Occipital lobe (tissue), 2 donors: ENCODE results near the gene RERE. TPM values are rescaled to one million over a fixed set of nuclear protein-coding genes. Genes with fewer than 3 reads are reported as not detected.
"Not testable (repeated sequence)": the region's sequence is repeated elsewhere in the genome, so short reads cannot be mapped to it uniquely, and the experiment has no call there.

Source experiments
- DNase-seq: peaks from one replicate; lab custom pipeline; 2025; lab: John Stamatoyannopoulos, UW
- total RNA-seq: library from RNA; depleted of rRNA; stranded (reverse); fragments of >200 nt; gene quantifications from one replicate; pipeline ENCODE4 v1.2.3, GENCODE V29; 2014

RERE gene
- total RNA-seq, 1 donor from 2014 or later, result 1,292 TPM

GRCh38 chr1:8520483-8520966 is 296.9 kb downstream of the RERE start:
- DNase-seq, result no peak

DNA sequence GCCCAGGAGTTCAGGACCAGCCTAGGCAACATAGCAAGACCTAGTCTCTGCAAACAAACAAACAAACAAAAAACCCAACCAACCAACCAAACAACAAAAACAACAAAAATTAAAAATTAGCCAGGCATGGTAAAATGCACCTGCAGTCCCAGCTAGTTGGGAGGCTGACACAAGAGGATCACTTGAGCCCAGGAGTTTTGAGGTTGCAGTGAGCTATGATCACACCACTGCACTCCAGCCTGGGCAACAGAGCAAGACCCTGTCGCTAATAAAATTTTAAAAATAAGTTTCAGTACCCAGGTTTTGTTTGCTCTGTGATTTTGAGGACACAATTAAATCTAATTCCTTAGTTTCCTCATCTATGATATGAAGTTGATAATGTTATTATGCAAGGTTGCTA is 298.3 kb downstream of the RERE start:
- no peak for DNase-seq

- DNase-seq, result no peak
Measured at GRCh38 chr1:8518490-8518801, 299.0 kb downstream of the RERE start.

DNA sequence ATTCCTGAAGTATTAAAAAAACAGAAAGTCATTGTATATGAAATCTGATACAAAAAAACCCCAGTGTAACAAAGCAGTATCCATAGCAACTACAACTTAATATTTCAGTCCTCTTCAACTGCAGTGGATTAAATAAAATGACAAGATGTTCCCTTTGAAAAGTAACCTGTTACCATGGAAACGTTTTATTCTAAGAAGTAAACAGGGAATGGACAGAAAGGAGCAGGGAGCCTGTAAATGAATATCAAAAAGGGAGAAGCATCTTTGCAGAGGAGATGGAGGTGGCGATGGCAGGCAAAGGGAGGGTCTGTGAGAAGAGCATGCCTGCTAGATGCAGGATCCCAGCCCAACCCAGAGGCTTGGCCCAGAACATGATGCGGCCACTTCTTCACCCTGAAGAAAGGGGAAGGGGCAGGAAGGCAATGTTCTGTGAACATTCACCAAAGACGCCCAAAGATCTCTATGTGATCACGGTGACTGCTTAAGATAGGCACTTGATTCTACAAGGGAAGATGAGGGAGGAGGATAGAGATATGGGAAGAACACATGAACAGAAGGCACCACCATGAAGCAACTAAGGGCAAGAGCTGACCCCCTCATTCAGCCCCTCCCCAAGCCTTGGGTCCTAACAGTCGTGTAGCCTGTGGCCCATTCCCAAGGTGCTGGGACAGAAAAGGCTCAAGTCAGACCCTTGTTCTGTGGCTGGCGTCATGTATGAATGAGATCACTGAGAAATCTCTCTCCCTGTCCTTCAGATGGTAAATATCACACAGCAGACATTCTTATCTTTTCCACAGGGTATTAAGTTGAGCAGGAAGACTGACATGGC is 299.6 kb downstream of the RERE start:
- no peak for DNase-seq

DNA sequence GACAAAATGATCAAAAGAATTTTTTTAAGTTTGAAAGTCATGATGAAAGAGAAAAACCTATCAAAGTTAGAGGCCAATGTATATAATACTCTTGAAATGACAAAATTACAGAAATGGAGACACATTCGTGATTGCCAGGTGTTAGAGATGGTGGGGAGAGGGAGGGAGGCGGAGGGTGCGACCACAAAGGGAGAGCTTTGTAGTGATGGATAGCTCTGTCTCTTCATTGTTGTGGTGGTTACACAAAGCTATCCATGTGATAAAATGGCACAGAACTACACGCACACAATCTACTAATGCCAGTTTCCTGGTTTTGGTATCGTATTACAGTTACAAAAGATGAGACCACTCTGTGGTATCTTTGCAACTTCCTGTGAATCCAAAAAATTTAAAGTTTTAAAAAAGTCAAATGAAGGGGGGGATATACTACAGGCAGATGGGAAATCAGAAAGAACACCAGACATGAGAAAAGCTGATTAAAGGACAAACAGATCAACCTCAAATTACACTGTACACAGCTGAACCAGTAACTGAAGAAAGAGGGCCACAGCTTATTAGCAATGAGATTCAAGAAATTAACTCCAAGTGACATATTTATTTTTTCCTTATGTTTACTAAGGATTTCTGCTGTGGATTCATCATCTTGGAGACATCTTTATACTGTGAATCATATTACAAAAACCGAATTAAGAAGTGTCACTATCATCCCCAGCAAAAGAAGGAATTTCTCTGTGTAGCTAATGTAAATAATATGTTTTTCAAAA is 300.5 kb downstream of the RERE start:
- DNase-seq, result no peak

DNA sequence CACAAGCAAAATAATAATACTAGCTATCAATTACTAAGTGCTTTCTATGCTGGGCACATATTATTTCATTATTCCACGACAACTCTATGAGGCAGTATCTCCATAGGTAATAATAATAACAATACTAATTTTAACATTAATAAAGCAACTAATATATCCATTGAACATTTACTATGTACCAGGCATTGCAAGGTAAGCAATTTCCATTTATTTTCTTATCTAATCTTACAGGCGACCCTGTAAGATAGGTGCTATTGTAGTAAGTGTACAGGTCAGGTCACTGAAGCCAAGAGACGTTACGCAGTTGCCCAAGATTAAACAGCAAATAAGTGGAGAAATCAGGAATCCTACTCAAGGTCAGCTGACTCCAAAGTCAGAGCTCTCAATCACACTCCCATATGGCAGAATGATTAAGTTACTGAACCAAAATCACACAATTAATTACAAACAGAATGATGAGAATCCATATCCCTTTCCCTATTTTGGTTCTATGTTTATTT is 301.1 kb downstream of the RERE start:
- no peak for DNase-seq

DNA sequence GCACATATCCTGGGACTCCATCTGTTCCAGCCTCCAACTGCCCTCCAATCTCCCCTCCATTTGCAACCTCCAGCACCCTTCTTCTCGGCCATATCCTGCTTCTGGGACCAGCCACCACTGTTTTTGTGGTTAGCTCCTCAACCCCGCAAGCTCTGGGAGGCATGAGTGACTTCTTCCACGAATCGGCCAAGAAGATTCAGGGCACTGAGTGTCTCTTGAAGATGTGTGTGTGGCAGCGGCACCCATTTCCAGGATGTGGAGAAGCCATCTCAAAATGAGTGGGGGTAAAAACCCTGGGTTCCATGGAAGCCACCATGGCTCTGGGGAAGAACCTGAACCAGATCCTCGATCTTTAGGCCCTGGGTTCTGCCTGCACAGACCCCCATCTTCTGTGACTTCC is 304.9 kb downstream of the RERE start:
- no peak for DNase-seq

DNA sequence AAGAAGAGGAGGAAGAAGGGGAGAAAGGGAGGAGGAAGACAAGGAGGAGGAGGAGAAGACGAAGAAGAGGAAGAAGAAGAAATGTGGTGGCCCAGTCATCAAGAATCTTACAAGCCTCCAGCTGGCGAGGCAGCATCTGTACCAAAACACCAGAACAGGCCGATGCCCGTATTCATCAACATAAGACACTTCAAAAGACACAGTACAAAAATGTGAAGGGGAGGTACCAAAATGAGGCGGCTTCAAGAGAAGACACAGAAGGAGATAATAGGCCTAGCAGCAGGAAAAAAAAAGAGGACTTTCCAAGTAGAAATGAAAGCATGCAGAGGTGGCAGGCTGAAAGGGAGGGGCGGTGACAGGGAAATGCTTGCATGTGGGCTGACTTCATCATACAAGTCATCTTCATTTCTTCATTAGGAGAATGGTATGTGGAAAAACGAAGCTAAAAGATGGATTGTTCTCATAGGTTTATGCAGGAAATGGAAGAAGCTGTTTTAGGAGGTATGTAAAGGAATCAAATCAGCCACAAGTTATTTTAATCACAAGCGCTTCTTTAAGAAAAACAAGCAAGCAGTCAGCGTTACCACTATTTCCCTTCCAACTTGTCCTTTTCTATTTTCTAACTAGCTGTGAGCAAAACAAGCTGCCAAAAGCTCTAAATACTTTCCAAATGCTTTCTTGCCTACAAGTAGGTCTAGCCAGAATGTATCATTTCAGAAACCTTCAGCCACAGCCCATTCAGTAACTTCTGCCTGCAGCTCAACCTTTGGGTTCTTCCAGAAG is 307.2 kb downstream of the RERE start:
- DNase-seq, result no peak

DNA sequence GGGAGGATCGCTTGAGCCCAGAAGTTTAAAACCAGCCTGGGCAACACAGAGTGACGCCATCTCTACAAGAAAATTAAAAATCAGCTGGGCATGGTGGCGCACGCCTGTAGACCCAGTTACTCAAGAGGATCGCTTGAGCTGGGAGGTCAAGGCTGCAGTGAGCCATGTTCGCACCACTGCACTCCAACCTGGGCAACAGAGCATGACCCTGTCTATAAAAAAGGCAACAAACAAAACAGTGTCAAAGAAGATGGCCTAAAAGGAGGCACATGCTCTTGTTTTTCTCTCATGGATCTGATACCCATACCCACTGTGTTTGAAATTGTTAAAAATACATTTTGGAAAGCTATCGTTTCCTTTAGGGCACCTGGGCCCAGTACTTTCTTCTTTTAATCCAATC is 307.9 kb downstream of the RERE start:
- no peak for DNase-seq

DNA sequence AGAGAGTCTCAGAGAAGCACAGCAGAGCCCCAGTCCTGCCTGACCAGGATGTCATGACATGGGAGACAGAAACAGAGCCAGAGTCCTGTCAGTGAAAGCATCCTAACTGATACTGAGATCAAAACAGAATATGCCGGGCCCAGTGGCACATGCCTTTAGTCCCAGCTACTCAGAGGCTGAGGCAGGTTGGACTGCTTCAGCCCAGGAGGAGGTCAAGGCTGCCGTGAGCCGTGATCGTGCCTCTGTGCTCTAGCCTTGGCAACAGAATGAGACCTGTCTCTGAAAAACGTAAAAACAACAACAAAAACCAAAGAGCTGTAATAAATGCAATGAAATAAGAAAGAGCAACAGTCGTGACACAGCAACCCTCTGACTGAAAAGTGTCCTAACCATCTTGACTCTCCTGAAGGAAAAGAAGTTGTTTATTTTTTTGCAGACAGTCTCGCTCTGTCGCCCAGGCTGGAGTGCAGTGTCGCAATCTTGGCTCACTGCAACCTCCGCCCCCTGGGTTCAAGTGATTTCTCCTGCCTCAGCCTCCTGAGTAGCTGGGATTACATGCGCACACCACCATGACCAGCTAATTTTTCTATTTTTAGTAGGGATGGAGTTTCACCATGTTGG is 310.3 kb downstream of the RERE start:
- no peak for DNase-seq

GRCh38 chr1:8506456-8506855 is 311.0 kb downstream of the RERE start:
- DNase-seq, result no peak

DNA sequence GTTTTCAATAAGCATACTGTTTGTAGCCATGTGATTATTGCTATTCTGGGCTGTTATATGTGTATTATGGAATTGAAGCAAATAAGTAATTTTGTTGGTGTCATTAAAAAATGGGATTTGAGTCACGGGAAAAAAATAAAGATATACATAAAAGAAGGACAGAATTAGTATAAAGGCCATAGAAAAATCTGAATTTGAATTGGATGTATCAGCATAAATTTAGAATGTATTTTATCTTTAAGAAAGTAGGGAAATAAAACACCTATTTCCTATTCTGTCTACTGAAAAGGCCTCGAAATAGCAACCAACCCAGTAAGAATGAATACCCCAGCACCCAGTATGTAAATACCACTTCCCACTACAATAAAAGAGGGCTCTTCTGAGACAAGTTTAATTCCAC is 313.6 kb downstream of the RERE start:
- no peak for DNase-seq

- not testable (repeated sequence) for DNase-seq
Measured at GRCh38 chr1:8502949-8503348, 314.5 kb downstream of the RERE start.

DNA sequence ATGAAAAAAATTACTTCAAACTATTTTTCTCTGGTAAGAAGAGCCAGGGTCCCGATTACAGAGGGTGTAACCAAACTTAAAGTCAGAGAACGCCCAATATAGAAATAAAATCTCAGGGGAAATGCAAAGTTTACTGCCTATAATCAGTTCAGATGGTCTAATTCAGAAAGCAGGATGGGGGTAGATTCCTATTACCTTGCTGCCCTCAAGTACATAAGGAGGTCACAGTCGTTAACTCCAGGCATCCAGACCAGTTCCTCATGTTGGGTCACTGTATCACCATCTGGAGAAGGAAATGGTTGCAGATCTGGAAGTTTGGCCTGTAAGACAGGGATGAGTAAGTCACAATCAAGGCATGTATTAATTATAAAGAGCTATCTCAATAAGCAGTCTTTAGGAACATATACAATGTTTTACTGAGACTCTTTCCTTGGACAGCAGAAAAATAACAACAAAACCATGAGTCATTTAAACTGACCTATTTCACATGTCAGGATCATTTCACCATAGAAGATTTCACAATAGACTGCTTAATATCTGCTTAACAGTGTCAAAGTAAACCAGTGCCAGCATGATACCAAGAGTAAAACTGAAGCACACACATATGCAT is 320.1 kb downstream of the RERE start:
- DNase-seq, result no peak

- DNase-seq, result no peak
Measured at GRCh38 chr1:8496473-8496872, 321.0 kb downstream of the RERE start.

- DNase-seq, result no peak
Measured at GRCh38 chr1:8495928-8496401, 321.5 kb downstream of the RERE start.

DNA sequence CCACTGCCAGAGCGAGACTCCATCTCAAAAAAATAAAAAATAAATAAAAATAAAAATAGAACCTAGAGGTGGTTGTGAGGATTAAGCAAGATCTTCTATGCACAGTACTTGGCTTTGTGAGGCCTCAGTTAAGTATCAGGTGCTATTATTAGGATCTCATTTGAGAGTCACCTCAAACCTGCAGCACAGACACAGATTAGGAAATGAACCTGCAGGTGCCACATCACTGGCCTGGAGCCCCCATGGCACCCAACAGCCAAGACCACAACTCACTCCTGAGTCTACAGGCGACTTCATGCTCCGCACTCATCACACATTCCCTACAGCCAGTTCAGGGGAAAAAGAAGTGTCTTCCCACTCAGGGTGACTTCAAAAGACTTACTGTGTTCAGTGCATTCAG is 322.8 kb downstream of the RERE start:
- DNase-seq, result no peak

DNA sequence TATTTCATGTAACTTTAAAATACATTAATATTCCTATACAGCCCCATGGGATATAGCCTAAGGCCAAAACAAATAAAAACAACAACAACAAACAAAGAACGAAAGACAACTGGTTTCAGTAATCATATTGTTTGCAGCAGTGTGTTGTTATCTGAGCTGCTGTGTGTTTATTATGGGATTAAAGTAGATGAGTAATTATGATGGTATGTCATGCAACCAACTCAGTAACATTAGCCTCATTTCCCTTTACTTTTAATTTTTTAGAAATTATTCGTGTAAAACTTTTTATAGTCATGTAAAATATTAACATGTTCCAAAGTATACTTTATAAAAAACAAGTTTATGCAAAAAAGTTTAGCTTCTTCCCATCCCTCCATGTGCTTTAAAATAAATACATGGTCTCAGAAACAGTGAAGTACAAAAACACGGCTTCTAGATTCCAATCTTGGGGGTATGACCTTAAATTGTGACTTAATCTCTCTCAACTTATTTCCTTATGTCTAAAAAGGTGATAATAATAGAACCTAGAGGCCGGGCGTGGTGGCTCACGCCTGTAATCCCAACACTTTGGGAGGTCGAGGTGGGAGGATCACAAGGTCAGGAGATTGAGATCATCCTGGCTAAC is 323.4 kb downstream of the RERE start:
- DNase-seq, result no peak

DNA sequence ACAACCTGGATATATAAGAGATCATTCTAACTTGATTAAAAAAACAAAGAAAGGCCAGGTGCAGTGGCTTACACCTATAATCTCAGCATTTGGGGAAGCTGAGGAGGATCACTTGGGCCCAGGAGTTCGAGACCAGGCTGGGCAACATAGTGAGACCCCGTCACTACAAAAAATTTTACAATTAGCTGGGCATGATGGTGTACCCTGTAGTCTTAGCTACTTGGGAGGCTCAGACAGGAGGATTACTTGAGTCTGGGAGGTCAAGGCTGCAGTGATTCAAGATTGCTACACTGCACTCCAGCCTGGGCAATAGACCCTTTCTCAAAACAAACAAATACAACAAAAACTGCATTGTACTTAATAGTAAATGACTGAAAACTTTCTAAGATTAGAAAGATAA is 330.2 kb downstream of the RERE start:
- DNase-seq, result no peak

DNA sequence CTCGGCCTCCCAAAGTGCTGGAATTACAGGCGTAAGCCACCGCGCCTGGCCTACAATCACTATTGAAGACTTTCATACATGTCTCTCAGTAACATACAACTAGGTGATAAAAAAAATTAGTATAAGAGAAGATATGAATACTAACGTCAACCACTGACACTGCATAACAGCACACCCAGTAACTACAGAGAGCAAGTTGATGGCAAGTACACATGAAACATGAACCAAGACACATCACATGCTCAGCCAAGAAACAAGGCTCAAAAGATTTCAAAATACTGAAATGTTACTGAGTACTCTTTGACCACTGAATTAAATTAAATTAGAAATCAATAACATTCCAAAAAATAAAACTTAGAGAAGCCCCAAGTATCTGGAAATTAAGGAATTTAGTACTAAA is 331.4 kb downstream of the RERE start:
- DNase-seq, result no peak
